Esophagus muscularis mucosa (tissue), 4 donors: ENCODE data around the gene PRDX5.

ENCODE experiments used
- CTCF ChIP-seq, 3 experiments: fragments of 200-600 bp in 2 of 3; fragments of 450-650 bp in 1 of 3; sonication (generic) in 2 of 3; IDR thresholded peaks; one replicate each; pipeline ENCODE4 v1.5.1; 2017 to 2019; ENCODE audit warnings: antibody characterized with exemption in 3 of 3, mild to moderate bottlenecking in 2 of 3, moderate library complexity in 1 of 3
- EP300 ChIP-seq: sonication (generic); formaldehyde crosslinking; IDR thresholded peaks from one replicate; pipeline ENCODE4 v1.6.1; 2017; ENCODE audit warnings: antibody characterized with exemption
- POLR2A ChIP-seq: fragments of 450-650 bp; IDR thresholded peaks from one replicate; pipeline ENCODE4 v1.6.1; 2017; ENCODE audit warnings: antibody characterized with exemption, moderate library complexity, mild to moderate bottlenecking, low read depth
- POLR2AphosphoS5 ChIP-seq, 2 donors: sonication (generic); formaldehyde crosslinking; IDR thresholded peaks; one replicate each; pipeline ENCODE4 v1.6.1; 2017; ENCODE audit warnings: antibody characterized with exemption in 2 of 2

GRCh38 chr11:64314805-64315561 lies 2.9 kb upstream of the PRDX5 start:
- TF ChIP-seq CTCF (IDR thresholded peaks at IDR 0.05), result no peak
- TF ChIP-seq POLR2A, result no peak
- no peak for TF ChIP-seq POLR2AphosphoS5 (IDR thresholded peaks at IDR 0.05)
- no peak for TF ChIP-seq EP300
